Measurements from ENCODE around the gene CELSR1.

The CELSR1 gene

GRCh38 chr22:46515208-46516111 lies 22.0 kb downstream of the CELSR1 start:
- DNase-seq (ENCODE audit: low spot score) = no peak
- no peak for TF ChIP-seq CTCF (IDR thresholded peaks at IDR 0.05)
- Histone ChIP-seq H3K27ac (no peak overlapping the region), H3K4me3 (no peak overlapping the region)

GRCh38 chr22:46514592-46515207 lies 22.7 kb downstream of the CELSR1 start:
- H3K4me3 ChIP-seq = no peak overlapping the region
- TF ChIP-seq CTCF (IDR thresholded peaks at IDR 0.05) = no peak
- H3K27ac ChIP-seq = no peak overlapping the region
- DNase-seq (ENCODE audit: low spot score) = no peak

GRCh38 chr22:46513908-46514550 lies 23.4 kb downstream of the CELSR1 start:
- H3K4me3 ChIP-seq = no peak overlapping the region

GRCh38 chr22:46512683-46513082 lies 24.7 kb downstream of the CELSR1 start:
- Histone ChIP-seq H3K27ac (no peak overlapping the region), H3K4me3 (no peak overlapping the region)
- TF ChIP-seq CTCF (IDR thresholded peaks at IDR 0.05) = no peak
- no peak for DNase-seq (ENCODE audit: low spot score)

More at GRCh38 chr22:46513908-46514550, 23.4 kb downstream of the CELSR1 start:
- no peak for TF ChIP-seq CTCF (IDR thresholded peaks at IDR 0.05)
- no peak overlapping the region for H3K27ac ChIP-seq
- no peak for DNase-seq (ENCODE audit: low spot score)

GRCh38 chr22:46512039-46512370 lies 25.4 kb downstream of the CELSR1 start:
- DNase-seq (ENCODE audit: low spot score) = no peak
- no peak overlapping the region for H3K27ac ChIP-seq
- no peak for TF ChIP-seq CTCF (IDR thresholded peaks at IDR 0.05)
- no peak overlapping the region for H3K4me3 ChIP-seq

GRCh38 chr22:46511151-46512038 lies 26.0 kb downstream of the CELSR1 start:
- H3K27ac ChIP-seq = no peak overlapping the region
- DNase-seq (ENCODE audit: low spot score) = no peak
- no peak overlapping the region for H3K4me3 ChIP-seq
- TF ChIP-seq CTCF (IDR thresholded peaks at IDR 0.05) = no peak

Data from coronary artery (tissue), 2 donors.